RWPE2 (cell line): ENCODE measurements around the gene CBR4.

Experiments
- ATAC-seq: fragments of 200-7000 bp; cut with Tn5 transposase; 3 replicates; pipeline ENCODE4 v1.9.1; 2021; ENCODE audit warnings: low read depth
- DNase-seq: peaks from one replicate; pipeline ENCODE4 v3.0.0-alpha.2; 2020; ENCODE audit warnings: low spot score
- H3K27ac ChIP-seq: fragments of 450-650 bp; 2 replicates; pipeline ENCODE4 v1.5.1; 2017; ENCODE audit warnings: mild to moderate bottlenecking; ENCODE audit not compliant: poor library complexity, severe bottlenecking
- H3K27me3 ChIP-seq: fragments of 250-450 bp; sonication (Bioruptor Pico); 2 replicates; pipeline ENCODE4 v1.5.1; 2021; ENCODE audit warnings: mild to moderate bottlenecking, moderate library complexity; ENCODE audit not compliant: insufficient read depth, poor library complexity, severe bottlenecking
- H3K36me3 ChIP-seq: fragments of 250-450 bp; sonication (Bioruptor Pico); 2 replicates; pipeline ENCODE4 v1.5.1; 2020; ENCODE audit warnings: low read depth, mild to moderate bottlenecking, moderate library complexity
- H3K4me1 ChIP-seq: fragments of 250-450 bp; sonication (Bioruptor Pico); 2 replicates; pipeline ENCODE4 v1.5.1; 2021; ENCODE audit warnings: mild to moderate bottlenecking, moderate library complexity; ENCODE audit not compliant: insufficient read depth, poor library complexity, severe bottlenecking
- H3K4me3 ChIP-seq: fragments of 250-450 bp; sonication (Bioruptor Pico); 2 replicates; pipeline ENCODE4 v1.5.1; 2021; ENCODE audit warnings: mild to moderate bottlenecking, moderate library complexity; ENCODE audit not compliant: severe bottlenecking
- H3K9me3 ChIP-seq: fragments of 250-450 bp; sonication (Bioruptor Pico); 2 replicates; pipeline ENCODE4 v1.5.1; 2021; ENCODE audit warnings: mild to moderate bottlenecking, moderate library complexity; ENCODE audit not compliant: severe bottlenecking
- CTCF ChIP-seq: fragments of 450-650 bp; IDR thresholded peaks from one replicate; pipeline ENCODE4 v1.5.1; 2017; ENCODE audit warnings: mild to moderate bottlenecking, moderate library complexity; ENCODE audit not compliant: poor library complexity, severe bottlenecking

Gene CBR4

GRCh38 chr4:169052594-169052945 lies 42.5 kb upstream of the CBR4 start:
- TF ChIP-seq CTCF = no peak
- Histone ChIP-seq H3K27ac (no peak overlapping the region), H3K27me3 (no peaks in the 10 kb centered on the region), H3K4me3 (no peak overlapping the region), H3K36me3 (no peaks in the 10 kb centered on the region), H3K4me1 (no peaks in the 10 kb centered on the region), H3K9me3 (no peaks in the 10 kb centered on the region)
- no peak for DNase-seq
- ATAC-seq = no peak

GRCh38 chr4:169051761-169052593 lies 41.9 kb upstream of the CBR4 start:
- Histone ChIP-seq H3K27me3 (no peaks in the 10 kb centered on the region), H3K9me3 (no peaks in the 10 kb centered on the region), H3K36me3 (no peaks in the 10 kb centered on the region), H3K4me1 (no peaks in the 10 kb centered on the region), H3K27ac (no peak overlapping the region), H3K4me3 (no peak overlapping the region)
- DNase-seq (no peak), ATAC-seq (no peak)
- no peak for TF ChIP-seq CTCF

- H3K9me3 ChIP-seq = no peaks in the 10 kb centered on the region
- no peaks in the 10 kb centered on the region for H3K36me3 ChIP-seq
- DNase-seq (no peak), ATAC-seq (no peak)
- H3K4me1 ChIP-seq = no peaks in the 10 kb centered on the region
- TF ChIP-seq CTCF = no peak
- no peak overlapping the region for H3K4me3 ChIP-seq
- no peak overlapping the region for H3K27ac ChIP-seq
- no peaks in the 10 kb centered on the region for H3K27me3 ChIP-seq
Measured at GRCh38 chr4:169050881-169051760, 41.1 kb upstream of the CBR4 start.

- no peaks in the 10 kb centered on the region for H3K4me1 ChIP-seq
- H3K36me3 ChIP-seq = no peaks in the 10 kb centered on the region
- H3K27ac ChIP-seq = no peak overlapping the region
- no peak overlapping the region for H3K4me3 ChIP-seq
- no peaks in the 10 kb centered on the region for H3K9me3 ChIP-seq
- DNase-seq = no peak
- ATAC-seq = no peak
- no peak for TF ChIP-seq CTCF
- no peaks in the 10 kb centered on the region for H3K27me3 ChIP-seq
Measured at GRCh38 chr4:169050284-169050683, 40.2 kb upstream of the CBR4 start.
